Lower leg skin (tissue), 4 donors: Measurements from ENCODE around the gene PDZD2. TPM values are rescaled to one million over a fixed set of nuclear protein-coding genes. Genes with fewer than 3 reads are reported as not detected.

ENCODE experiments used
- DNase-seq, 2 donors: peaks; one replicate each; pipeline ENCODE4 v3.0.0-alpha.2; 2019; ENCODE audit warnings: low spot score in 2 of 2
- H3K4me3 ChIP-seq: fragments of 200-600 bp; sonication (generic); 2 replicates; pipeline ENCODE4 v1.5.1; 2017; ENCODE audit warnings: mild to moderate bottlenecking, low read depth; ENCODE audit not compliant: poor library complexity, severe bottlenecking
- CTCF ChIP-seq, 3 donors: fragments of 450-650 bp; IDR thresholded peaks; one replicate each; pipeline ENCODE4 v1.5.1; 2016; ENCODE audit warnings: antibody characterized with exemption in 3 of 3, mild to moderate bottlenecking in 3 of 3, moderate library complexity in 2 of 3
- POLR2A ChIP-seq, 2 donors: fragments of 450-650 bp; IDR thresholded peaks; one replicate each; pipeline ENCODE4 v1.6.1; 2016 to 2017; ENCODE audit warnings: antibody characterized with exemption in 2 of 2, mild to moderate bottlenecking in 1 of 2, moderate library complexity in 1 of 2
- WGBS, 2 donors: methylation state at CpG; one replicate each; pipeline ENCODE4 v1.1.5; 2018; 5-methylcytosine and 5-hydroxymethylcytosine counted together
- intact Hi-C: fragments of 100-400 bp; cut with DNase I; formaldehyde crosslinking; loops from one replicate; pipeline ENCODE4 v1.15.0; 2023; ENCODE audit warnings: low total_unique reads
- total RNA-seq, 4 donors: library from RNA; depleted of rRNA; stranded (reverse); fragments of >200 nt; gene quantifications; one replicate each; pipeline ENCODE4 v1.1.0, GENCODE V29; 2016

Gene PDZD2
- total RNA-seq, 4 donors from 2014 or later, result 102 to 150 (median 116) TPM

GRCh38 chr5:31767335-31768031, 128.6 kb downstream of the PDZD2 start:
- DNase-seq, result no peak
- TF ChIP-seq CTCF (IDR thresholded peaks at IDR 0.05), result no peak
- no peak for TF ChIP-seq POLR2A (IDR thresholded peaks at IDR 0.05)
- 83 to 90% methylated on average over 4 of the region's 4 CpGs for WGBS, 2 donors
- intact Hi-C loops, result no loop called here
- H3K4me3 ChIP-seq, result no peak overlapping the region

- H3K4me3 ChIP-seq, result no peak overlapping the region
- TF ChIP-seq POLR2A (IDR thresholded peaks at IDR 0.05) (no peak), CTCF (IDR thresholded peaks at IDR 0.05) (no peak)
- DNase-seq, result no peak
- 83 to 85% methylated on average over 6 of the region's 6 CpGs for WGBS, 2 donors
- intact Hi-C loops, result no loop called here
Observed at GRCh38 chr5:31768046-31768445, 129.1 kb downstream of the PDZD2 start.

- no peak for TF ChIP-seq POLR2A (IDR thresholded peaks at IDR 0.05)
- TF ChIP-seq CTCF (IDR thresholded peaks at IDR 0.05), result no peak
- H3K4me3 ChIP-seq, result no peak overlapping the region
- intact Hi-C loops, result no loop called here
- DNase-seq, result no peak
- WGBS, 2 donors, result 93% methylated on average over 9 of the region's 9 CpGs
Observed at GRCh38 chr5:31768784-31769183, 129.9 kb downstream of the PDZD2 start.

- no peak for TF ChIP-seq CTCF (IDR thresholded peaks at IDR 0.05)
- no peak for TF ChIP-seq POLR2A (IDR thresholded peaks at IDR 0.05)
- H3K4me3 ChIP-seq, result no peak overlapping the region
- DNase-seq, result no peak
- intact Hi-C loops, result no loop called here
- 60 to 72% methylated on average over 3 of the region's 3 CpGs for WGBS, 2 donors
Observed at GRCh38 chr5:31769530-31769929, 130.6 kb downstream of the PDZD2 start.

GRCh38 chr5:31770132-31770720, 131.3 kb downstream of the PDZD2 start:
- TF ChIP-seq CTCF (IDR thresholded peaks at IDR 0.05), result no peak
- no peak for TF ChIP-seq POLR2A (IDR thresholded peaks at IDR 0.05)
- H3K4me3 ChIP-seq, result no peak overlapping the region
- no peak for DNase-seq
- 52 to 68% methylated on average over 7 of the region's 7 CpGs for WGBS, 2 donors
- intact Hi-C loops, result no loop called here
